ENCODE data around the gene MAPK6.

The MAPK6 gene

GRCh38 chr15:52113708-52114107 is 94.7 kb downstream of the MAPK6 start:
- no peak overlapping the region for H3K27ac ChIP-seq (ENCODE audit: low read depth, low read length)
- no peaks in the 10 kb centered on the region for H3K36me3 ChIP-seq (ENCODE audit: control insufficient read depth in 1 of 2, insufficient read depth in 2 of 2, low read length in 2 of 2)
- H3K27me3 ChIP-seq (ENCODE audit: control insufficient read depth in 1 of 2, insufficient read depth in 2 of 2, low read length in 2 of 2), result no peaks in the 10 kb centered on the region
- H3K4me1 ChIP-seq (ENCODE audit: control insufficient read depth in 1 of 2, insufficient read depth in 2 of 2, low read length in 2 of 2), result peaks cover 14 to 16% of the 10 kb centered on the region in 2 donors
- no peak overlapping the region for H3K9ac ChIP-seq (ENCODE audit: low read depth in 1 of 2, low read length in 2 of 2)
- H3K9me3 ChIP-seq (ENCODE audit: control insufficient read depth in 1 of 2, low read length in 2 of 2), result no peaks in the 10 kb centered on the region
- no peak overlapping the region for H3K4me3 ChIP-seq (ENCODE audit: low read depth in 1 of 2, low read length in 2 of 2)

DNA sequence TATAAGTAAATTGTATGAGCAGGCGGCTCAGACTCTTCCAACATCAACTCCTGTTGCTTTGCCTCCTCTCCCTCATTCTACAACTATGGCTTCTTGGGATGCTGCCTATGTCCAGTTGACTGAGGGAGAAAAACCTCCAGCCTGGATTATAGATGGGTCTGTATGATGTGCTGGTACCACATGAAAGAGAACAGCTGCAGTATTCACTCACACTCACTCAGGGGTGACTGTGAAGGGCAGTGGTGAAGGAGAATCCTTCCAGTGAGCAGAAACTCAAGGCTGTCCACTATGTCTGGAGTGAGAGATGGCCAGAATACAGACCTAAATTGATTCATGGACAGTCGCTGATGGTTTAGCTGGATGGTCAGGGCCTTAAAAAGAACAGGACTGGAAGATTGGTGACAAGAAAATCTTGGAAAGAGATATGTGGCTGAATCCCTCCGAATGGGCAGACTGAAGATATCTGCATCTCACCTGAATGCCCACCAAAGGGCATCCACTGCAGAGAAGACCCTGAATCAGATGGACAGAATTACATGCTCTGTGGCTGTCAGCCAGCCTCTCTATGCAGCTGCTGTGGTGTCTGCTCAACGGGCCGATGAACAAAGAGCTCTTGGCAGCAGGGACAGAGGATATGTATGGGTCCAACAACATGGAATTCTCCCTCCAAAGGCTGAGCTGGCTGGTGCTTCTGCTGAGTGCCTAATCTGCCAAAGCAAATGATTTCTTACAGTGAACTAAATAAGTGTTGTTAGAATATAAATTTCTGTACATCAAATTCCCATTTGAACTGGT is 95.4 kb downstream of the MAPK6 start:
- Histone ChIP-seq H3K36me3 (ENCODE audit: control insufficient read depth in 1 of 2, insufficient read depth in 2 of 2, low read length in 2 of 2) (no peaks in the 10 kb centered on the region), H3K9ac (ENCODE audit: low read depth in 1 of 2, low read length in 2 of 2) (no peak overlapping the region), H3K27me3 (ENCODE audit: control insufficient read depth in 1 of 2, insufficient read depth in 2 of 2, low read length in 2 of 2) (no peaks in the 10 kb centered on the region), H3K27ac (ENCODE audit: low read depth, low read length) (no peak overlapping the region), H3K4me1 (ENCODE audit: control insufficient read depth in 1 of 2, insufficient read depth in 2 of 2, low read length in 2 of 2) (peaks cover 14 to 16% of the 10 kb centered on the region in 2 donors), H3K9me3 (ENCODE audit: control insufficient read depth in 1 of 2, low read length in 2 of 2) (no peaks in the 10 kb centered on the region), H3K4me3 (ENCODE audit: low read depth in 1 of 2, low read length in 2 of 2) (no peak overlapping the region)

DNA sequence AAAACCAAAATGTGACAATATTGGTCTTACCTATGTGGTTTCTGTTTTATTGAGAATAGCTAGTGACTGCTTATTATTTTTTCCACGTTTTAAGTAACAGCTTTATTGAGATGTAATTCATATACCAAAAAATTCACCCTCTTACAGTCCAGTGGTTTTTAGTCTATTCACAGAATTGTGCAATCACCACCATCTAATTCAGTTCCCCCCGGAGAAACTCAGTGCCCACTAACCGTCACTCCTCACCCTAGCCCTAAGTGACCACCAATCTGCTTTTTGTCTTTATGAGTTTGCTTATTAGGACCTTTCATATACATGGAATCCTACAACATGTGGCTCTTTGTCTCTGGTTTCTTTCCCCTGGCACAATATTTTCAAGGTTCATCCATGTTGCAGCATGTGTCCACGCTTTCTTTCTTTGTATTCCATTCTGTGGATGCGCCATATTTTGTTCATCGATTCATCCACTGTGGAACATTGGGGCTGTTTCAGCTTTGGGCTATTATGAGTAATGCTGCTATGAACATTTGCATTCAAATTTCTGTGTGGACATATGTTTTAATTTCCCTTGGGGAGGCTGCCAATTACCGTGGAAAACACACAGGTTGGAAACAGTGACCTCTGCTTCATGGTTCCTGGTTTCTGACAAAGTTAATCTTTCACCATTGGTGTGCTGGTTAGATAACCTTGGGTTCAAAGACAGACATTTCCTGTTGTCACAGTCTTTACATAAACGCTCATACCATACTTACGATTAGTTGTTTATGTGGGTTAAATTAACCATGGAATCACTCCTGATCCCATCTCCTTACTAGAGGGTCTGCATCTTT is 96.8 kb downstream of the MAPK6 start:
- peak overlapping the region; percentile 23 for H3K27ac ChIP-seq (ENCODE audit: low read depth, low read length)

More for the DNA sequence above, 96.8 kb downstream of the MAPK6 start:
- Histone ChIP-seq H3K9me3 (ENCODE audit: control insufficient read depth in 1 of 2, low read length in 2 of 2) (no peaks in the 10 kb centered on the region), H3K4me3 (ENCODE audit: low read depth in 1 of 2, low read length in 2 of 2) (peak overlapping the region in 1 of 2 donors; percentile 7), H3K4me1 (ENCODE audit: control insufficient read depth in 1 of 2, insufficient read depth in 2 of 2, low read length in 2 of 2) (peaks cover 14 to 16% of the 10 kb centered on the region in 2 donors), H3K27me3 (ENCODE audit: control insufficient read depth in 1 of 2, insufficient read depth in 2 of 2, low read length in 2 of 2) (no peaks in the 10 kb centered on the region), H3K9ac (ENCODE audit: low read depth in 1 of 2, low read length in 2 of 2) (no peak overlapping the region), H3K36me3 (ENCODE audit: control insufficient read depth in 1 of 2, insufficient read depth in 2 of 2, low read length in 2 of 2) (no peaks in the 10 kb centered on the region)

All from duodenal mucosa (tissue), 2 donors.